ENCODE results near the gene RAB7A. TPM values are rescaled to one million over a fixed set of nuclear protein-coding genes. Genes with fewer than 3 reads are reported as not detected.
"Not testable (repeated sequence)": the region's sequence is repeated elsewhere in the genome, so short reads cannot be mapped to it uniquely, and the experiment has no call there.

The RAB7A gene
- total RNA-seq, 1 experiment from 2014 or later, result 284 TPM

GRCh38 chr3:128829925-128830625 lies 104.1 kb downstream of the RAB7A start:
- H3K36me3 Mint-ChIP-seq (ENCODE audit: insufficient read depth, unreplicated experiment), result peaks cover 11% of the 10 kb centered on the region

DNA sequence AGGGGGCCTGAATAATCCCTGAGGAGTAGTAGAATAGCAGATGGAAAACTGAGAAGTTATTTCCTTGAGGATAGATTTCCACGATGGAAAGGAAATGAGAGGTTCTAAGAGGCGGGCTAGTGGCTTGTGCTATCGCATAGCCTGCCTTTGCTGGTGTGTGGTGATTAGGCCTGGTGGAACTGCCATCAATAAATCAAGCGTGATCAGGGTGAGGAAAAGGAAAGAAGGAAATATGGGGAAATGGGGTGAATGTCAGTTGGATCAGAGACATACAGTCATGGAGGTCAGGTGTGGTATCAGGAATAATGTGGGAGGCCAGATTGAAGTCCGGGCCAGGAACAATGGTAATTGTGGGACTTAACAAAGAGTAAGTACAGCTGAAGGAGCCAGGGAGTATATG lies 104.8 kb downstream of the RAB7A start:
- H3K27me3 Mint-ChIP-seq (ENCODE audit: insufficient read depth, unreplicated experiment); H3K27me3 ChIP-seq (replicated peaks; ENCODE audit: control insufficient read depth, insufficient read depth, low read length); H3K4me1 Mint-ChIP-seq (ENCODE audit: low read depth, unreplicated experiment); H3K9me3 Mint-ChIP-seq (ENCODE audit: unreplicated experiment); BruUV-seq (replicated peaks); DNase-seq; POLR2A ChIA-PET; H3K4me3 Mint-ChIP-seq (ENCODE audit: unreplicated experiment); H3K36me3 ChIP-seq (ENCODE audit: control insufficient read depth, insufficient read depth, low read length); H3K4me3 ChIP-seq (ENCODE audit: low read depth, low read length); H3K9me3 ChIP-seq; intact Hi-C loops (cut with micrococcal nuclease; ENCODE audit: unreplicated experiment); CTCF ChIA-PET; H3K27ac Mint-ChIP-seq (ENCODE audit: unreplicated experiment): not testable (repeated sequence)
- H3K4me1 ChIP-seq, result peaks cover 26% of the 10 kb centered on the region
- H3K36me3 Mint-ChIP-seq (ENCODE audit: insufficient read depth, unreplicated experiment), result peaks cover 11% of the 10 kb centered on the region

More at GRCh38 chr3:128829925-128830625, 104.1 kb downstream of the RAB7A start:
- POLR2A ChIA-PET; DNase-seq; H3K27me3 ChIP-seq (replicated peaks; ENCODE audit: control insufficient read depth, insufficient read depth, low read length); H3K27ac Mint-ChIP-seq (ENCODE audit: unreplicated experiment); BruUV-seq (replicated peaks); H3K9me3 ChIP-seq; H3K36me3 ChIP-seq (ENCODE audit: control insufficient read depth, insufficient read depth, low read length); intact Hi-C loops (cut with micrococcal nuclease; ENCODE audit: unreplicated experiment); CTCF ChIA-PET; H3K27me3 Mint-ChIP-seq (ENCODE audit: insufficient read depth, unreplicated experiment); H3K4me3 ChIP-seq (ENCODE audit: low read depth, low read length); H3K4me3 Mint-ChIP-seq (ENCODE audit: unreplicated experiment); H3K4me1 Mint-ChIP-seq (ENCODE audit: low read depth, unreplicated experiment); H3K9me3 Mint-ChIP-seq (ENCODE audit: unreplicated experiment): not testable (repeated sequence)
- peaks cover 26% of the 10 kb centered on the region for H3K4me1 ChIP-seq

DNA sequence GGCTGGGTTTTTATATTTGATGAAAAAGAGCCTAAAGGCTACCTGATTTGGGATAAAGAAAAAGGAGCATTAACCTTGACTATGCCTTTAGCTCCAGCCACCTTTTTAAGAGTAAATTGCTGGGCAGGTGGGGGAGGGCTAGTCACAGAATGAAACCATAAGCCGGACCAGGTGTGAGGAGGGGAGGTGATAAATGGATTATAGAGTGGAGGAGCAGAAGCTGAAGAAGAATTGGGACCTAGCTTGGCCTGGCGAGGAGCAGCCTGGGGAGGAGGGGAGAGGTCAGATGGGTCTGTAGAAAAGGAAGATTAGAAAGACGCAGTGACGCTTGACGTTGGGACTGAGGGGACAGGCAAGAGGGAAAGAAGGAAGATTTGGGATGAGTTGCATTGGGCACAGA lies 107.0 kb downstream of the RAB7A start:
- H3K4me3 Mint-ChIP-seq (ENCODE audit: unreplicated experiment); H3K27ac Mint-ChIP-seq (ENCODE audit: unreplicated experiment); CTCF ChIA-PET: not testable (repeated sequence)

DNA sequence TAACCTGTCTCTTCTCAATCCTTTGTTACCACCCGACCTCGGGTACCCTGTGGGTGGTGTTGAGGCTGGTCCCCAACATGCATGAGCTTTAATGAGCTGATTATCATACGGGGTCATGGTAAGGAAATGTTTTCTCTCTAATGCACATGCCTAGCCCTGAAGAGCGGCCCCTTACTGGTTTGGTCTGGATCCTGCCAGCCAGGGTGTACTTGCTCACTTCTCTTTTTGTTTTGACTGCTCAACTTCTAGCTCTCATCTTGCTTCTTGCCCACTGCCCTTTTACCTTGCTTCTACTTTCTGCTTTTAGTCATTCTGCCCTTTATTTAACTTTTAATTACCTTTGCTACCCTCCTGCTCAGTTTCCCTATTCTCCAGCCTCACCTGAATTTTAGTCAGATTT lies 109.1 kb downstream of the RAB7A start:
- TF ChIP-seq, protein P1, sequence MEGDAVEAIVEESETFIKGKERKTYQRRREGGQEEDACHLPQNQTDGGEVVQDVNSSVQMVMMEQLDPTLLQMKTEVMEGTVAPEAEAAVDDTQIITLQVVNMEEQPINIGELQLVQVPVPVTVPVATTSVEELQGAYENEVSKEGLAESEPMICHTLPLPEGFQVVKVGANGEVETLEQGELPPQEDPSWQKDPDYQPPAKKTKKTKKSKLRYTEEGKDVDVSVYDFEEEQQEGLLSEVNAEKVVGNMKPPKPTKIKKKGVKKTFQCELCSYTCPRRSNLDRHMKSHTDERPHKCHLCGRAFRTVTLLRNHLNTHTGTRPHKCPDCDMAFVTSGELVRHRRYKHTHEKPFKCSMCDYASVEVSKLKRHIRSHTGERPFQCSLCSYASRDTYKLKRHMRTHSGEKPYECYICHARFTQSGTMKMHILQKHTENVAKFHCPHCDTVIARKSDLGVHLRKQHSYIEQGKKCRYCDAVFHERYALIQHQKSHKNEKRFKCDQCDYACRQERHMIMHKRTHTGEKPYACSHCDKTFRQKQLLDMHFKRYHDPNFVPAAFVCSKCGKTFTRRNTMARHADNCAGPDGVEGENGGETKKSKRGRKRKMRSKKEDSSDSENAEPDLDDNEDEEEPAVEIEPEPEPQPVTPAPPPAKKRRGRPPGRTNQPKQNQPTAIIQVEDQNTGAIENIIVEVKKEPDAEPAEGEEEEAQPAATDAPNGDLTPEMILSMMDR (IDR thresholded peaks at IDR 0.05; ENCODE audit: insufficient read depth in 1 of 2, low read depth in 1 of 2, low read length in 1 of 2, severe bottlenecking in 1 of 2, unreplicated experiment in 1 of 2), result no peak
- H3K36me3 ChIP-seq (ENCODE audit: control insufficient read depth, insufficient read depth, low read length), result no peaks in the 10 kb centered on the region
- DNase-seq, result no peak
- peaks cover 5% of the 10 kb centered on the region for H3K4me1 ChIP-seq
- no peaks in the 10 kb centered on the region for H3K27me3 ChIP-seq (replicated peaks; ENCODE audit: control insufficient read depth, insufficient read depth, low read length)
- ChIA-PET CTCF (no interaction called here), POLR2A (no interaction called here)
- H3K4me3 Mint-ChIP-seq (ENCODE audit: unreplicated experiment), result no peak overlapping the region
- H3K9me3 Mint-ChIP-seq (ENCODE audit: unreplicated experiment), result no peaks in the 10 kb centered on the region
- no peaks in the 10 kb centered on the region for H3K4me1 Mint-ChIP-seq (ENCODE audit: low read depth, unreplicated experiment)
- H3K4me3 ChIP-seq (ENCODE audit: low read depth, low read length), result no peak overlapping the region
- intact Hi-C loops (cut with micrococcal nuclease; ENCODE audit: unreplicated experiment), result no loop called here
- H3K9me3 ChIP-seq, result no peaks in the 10 kb centered on the region
- H3K36me3 Mint-ChIP-seq (ENCODE audit: insufficient read depth, unreplicated experiment), result peaks cover under 1% of the 10 kb centered on the region
- BruUV-seq (replicated peaks), result no TSS peak
- no peak overlapping the region for H3K27ac Mint-ChIP-seq (ENCODE audit: unreplicated experiment)
- H3K27me3 Mint-ChIP-seq (ENCODE audit: insufficient read depth, unreplicated experiment), result no peaks in the 10 kb centered on the region

More for the DNA sequence above, 107.0 kb downstream of the RAB7A start:
- H3K27me3 ChIP-seq (replicated peaks; ENCODE audit: control insufficient read depth, insufficient read depth, low read length); H3K9me3 Mint-ChIP-seq (ENCODE audit: unreplicated experiment); H3K36me3 Mint-ChIP-seq (ENCODE audit: insufficient read depth, unreplicated experiment); BruUV-seq (replicated peaks); H3K4me1 Mint-ChIP-seq (ENCODE audit: low read depth, unreplicated experiment); H3K27me3 Mint-ChIP-seq (ENCODE audit: insufficient read depth, unreplicated experiment); H3K9me3 ChIP-seq; H3K4me3 ChIP-seq (ENCODE audit: low read depth, low read length); DNase-seq; intact Hi-C loops (cut with micrococcal nuclease; ENCODE audit: unreplicated experiment); H3K36me3 ChIP-seq (ENCODE audit: control insufficient read depth, insufficient read depth, low read length); POLR2A ChIA-PET: not testable (repeated sequence)
- peaks cover 22% of the 10 kb centered on the region for H3K4me1 ChIP-seq

Measured in Caco-2 (cell line).